Natural killer cell (primary cell): ENCODE results near the gene CCNK. TPM values are rescaled to one million over a fixed set of nuclear protein-coding genes. Genes with fewer than 3 reads are reported as not detected.

ENCODE experiments used
- ATAC-seq, 3 donors: fragments of 150-1000 bp in 2 of 3; fragments of 200-7000 bp in 1 of 3; cut with Tn5 transposase; 1 replicate in 1 of 3; 2 replicates in 2 of 3; pipeline ENCODE4 v1.10.0; 2021; ENCODE audit warnings: mild to moderate bottlenecking in 2 of 3, moderate library complexity in 2 of 3
- DNase-seq, 2 donors: peaks; one replicate each; pipeline versions ENCODE4 v3.0.0 to v3.0.0-alpha.2; 2013 to 2021; ENCODE audit warnings: mixed read lengths in 1 of 2
- H3K27ac ChIP-seq: one replicate; pipeline ENCODE4 v1.5.1; 2013; ENCODE audit warnings: mild to moderate bottlenecking, low read length
- H3K27me3 ChIP-seq: one replicate; pipeline ENCODE4 v1.6.1; 2013; ENCODE audit warnings: low read length; ENCODE audit not compliant: control insufficient read depth, insufficient read depth
- H3K36me3 ChIP-seq: one replicate; pipeline ENCODE4 v1.6.1; 2013; ENCODE audit warnings: low read length; ENCODE audit not compliant: control insufficient read depth, insufficient read depth
- H3K4me1 ChIP-seq: one replicate; pipeline ENCODE4 v1.6.1; 2013; ENCODE audit warnings: low read length; ENCODE audit not compliant: control insufficient read depth, insufficient read depth
- H3K4me3 ChIP-seq: one replicate; pipeline ENCODE4 v1.5.1; 2013; ENCODE audit warnings: low read length
- H3K9me3 ChIP-seq: one replicate; pipeline ENCODE4 v1.6.1; 2013; ENCODE audit warnings: low read length; ENCODE audit not compliant: control insufficient read depth, insufficient read depth
- H3K27ac Mint-ChIP-seq, 2 donors: one replicate each; pipeline ENCODE4 v1.8.0; 2022; ENCODE audit warnings: mild to moderate bottlenecking in 2 of 2, mixed read lengths in 2 of 2, moderate library complexity in 1 of 2
- H3K27me3 Mint-ChIP-seq, 2 donors: one replicate each; pipeline ENCODE4 v1.8.0; 2022; ENCODE audit warnings: low read depth in 2 of 2, mixed read lengths in 2 of 2
- H3K36me3 Mint-ChIP-seq: one replicate; pipeline ENCODE4 v1.8.0; 2022; ENCODE audit warnings: mixed read lengths
- H3K4me1 Mint-ChIP-seq, 2 donors: one replicate each; pipeline ENCODE4 v1.8.0; 2022; ENCODE audit warnings: mixed read lengths in 2 of 2
- H3K4me3 Mint-ChIP-seq: one replicate; pipeline ENCODE4 v1.8.0; 2022; ENCODE audit warnings: mild to moderate bottlenecking, moderate library complexity, mixed read lengths
- H3K9me3 Mint-ChIP-seq, 2 donors: one replicate each; pipeline ENCODE4 v1.8.0; 2022; ENCODE audit warnings: mixed read lengths in 2 of 2
- CTCF ChIP-seq: fragments of 200-600 bp; IDR thresholded peaks from one replicate; pipeline ENCODE4 v1.8.0; 2022; ENCODE audit warnings: antibody characterized with exemption
- WGBS: methylation state at CpG from one replicate; pipeline ENCODE4 v1.1.7; 2013; ENCODE audit warnings: missing lambda C conversion rate; ENCODE audit not compliant: insufficient coverage; 5-methylcytosine and 5-hydroxymethylcytosine counted together
- intact Hi-C: fragments of 100-400 bp; cut with micrococcal nuclease; formaldehyde crosslinking; loops from one replicate; pipeline ENCODE4 v1.14.2; 2022
- total RNA-seq, 4 donors: library from RNA; stranded (reverse); fragments of 120-200 nt in 1 of 4; gene quantifications; one replicate each; pipeline versions ENCODE4 v1.2.3 to v1.2.4, GENCODE V29; 2013 to 2022

Gene CCNK
- total RNA-seq, 3 donors from 2014 or later (not counting 1 experiment from before 2014, with no cell fraction given), result 155 to 168 (median 165) TPM

GRCh38 chr14:99561864-99562263 is 80.7 kb downstream of the CCNK start:
- H3K27ac ChIP-seq, result no peak overlapping the region
- no peak overlapping the region for H3K27ac Mint-ChIP-seq
- intact Hi-C loops, result no loop called here
- H3K36me3 ChIP-seq, result no peaks in the 10 kb centered on the region
- DNase-seq (no peak), ATAC-seq (no peak)
- H3K4me1 ChIP-seq, result no peaks in the 10 kb centered on the region
- no peaks in the 10 kb centered on the region for H3K9me3 Mint-ChIP-seq
- WGBS, result 75% methylated on average over 10 of the region's 10 CpGs
- peaks cover 0 to 10% of the 10 kb centered on the region in 2 donors for H3K27me3 Mint-ChIP-seq
- no peak overlapping the region for H3K4me3 ChIP-seq
- H3K4me1 Mint-ChIP-seq, result no peaks in the 10 kb centered on the region
- H3K4me3 Mint-ChIP-seq, result no peak overlapping the region
- H3K9me3 ChIP-seq, result no peaks in the 10 kb centered on the region
- no peaks in the 10 kb centered on the region for H3K36me3 Mint-ChIP-seq
- H3K27me3 ChIP-seq, result no peaks in the 10 kb centered on the region
- TF ChIP-seq CTCF, result no peak

Other genes with a start within 250 kb of the CCNK start
- gene BCL11B, start 209.2 kb upstream of the CCNK start, total RNA-seq, result 10 to 100 TPM; 43.5 to 61.5 (median 56.2) TPM
- 100 to 1,000 TPM; 111 to 160 (median 137) TPM for gene SETD3, start 550 bp upstream of the CCNK start, total RNA-seq
- 1 to 10 TPM in 2 of 3 donors, under 1 TPM in 1; 0.73 to 4.3 (median 2.8) TPM for gene CCDC85C, start 122.8 kb downstream of the CCNK start, total RNA-seq
- not detected for gene HHIPL1, start 163.7 kb downstream of the CCNK start, total RNA-seq
- gene CYP46A1, start 202.9 kb downstream of the CCNK start, total RNA-seq, result under 1 TPM; 0.09 to 0.45 (median 0.09) TPM